Right hindlimb (tissue), 1 donor: ENCODE results near the gene FAM76B.

Experiments
- DNase-seq: peaks from one replicate; pipeline ENCODE4 v3.0.0-alpha.2; 2018

Gene FAM76B

GRCh38 chr11:95728790-95729189, 60.8 kb downstream of the FAM76B start:
- DNase-seq: no peak

DNA sequence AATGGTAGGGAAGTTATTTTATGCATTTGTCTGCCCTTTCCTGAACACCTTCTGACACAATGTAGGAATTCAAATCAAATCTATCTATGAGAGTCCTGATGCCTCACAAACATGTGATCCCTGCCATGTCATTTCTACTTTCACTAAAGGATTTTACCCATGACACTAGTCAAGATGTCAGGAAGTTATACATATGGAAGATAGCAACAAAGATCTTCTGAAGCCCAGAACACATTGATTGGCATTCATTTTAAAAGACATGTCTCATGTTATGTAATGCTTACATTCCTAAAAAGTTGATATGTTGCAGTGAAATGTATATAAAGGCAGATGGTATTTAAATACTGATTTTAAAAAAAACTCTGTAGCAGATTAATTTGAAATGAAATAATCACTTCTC, 61.5 kb downstream of the FAM76B start:
- DNase-seq: no peak

DNA sequence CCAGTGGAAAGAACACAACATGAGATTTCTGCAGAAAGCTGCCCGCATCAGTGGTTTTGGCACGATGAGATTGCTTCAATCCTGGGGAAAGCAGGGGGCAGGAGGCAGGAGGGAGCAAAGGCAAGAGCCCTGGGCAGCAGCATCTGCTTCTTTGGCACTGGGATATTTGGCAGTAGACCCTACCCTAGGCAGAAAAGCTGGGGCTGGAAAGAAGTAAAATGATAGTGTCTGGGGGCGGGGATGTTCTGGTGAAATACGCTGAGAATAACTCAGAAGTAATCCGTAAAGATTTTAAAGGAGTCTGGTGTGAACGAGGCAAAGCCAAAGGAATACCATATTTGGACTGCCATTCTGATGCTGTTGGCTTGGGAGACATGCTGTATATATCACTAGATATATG, 62.0 kb downstream of the FAM76B start:
- DNase-seq: peak; percentile 54

DNA sequence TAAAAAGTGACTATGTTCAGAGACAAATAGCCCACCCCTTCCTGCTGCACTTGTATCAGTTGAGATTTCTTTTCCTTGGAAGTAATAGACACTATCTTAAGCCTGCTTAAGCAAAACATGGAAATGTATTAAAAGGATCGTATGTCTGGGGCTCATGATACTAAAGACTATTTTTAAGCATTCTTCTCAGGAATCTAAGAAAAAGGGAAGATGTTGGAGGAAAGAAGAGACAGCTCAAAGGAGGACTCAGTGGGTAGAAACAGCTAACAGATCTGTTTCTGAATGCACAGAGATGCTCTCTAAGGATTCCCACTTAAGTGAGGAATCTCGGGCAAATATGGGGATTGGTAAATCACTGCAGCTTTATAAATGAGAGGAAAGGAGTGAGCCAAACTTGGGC, 62.5 kb downstream of the FAM76B start:
- DNase-seq: no peak

DNA sequence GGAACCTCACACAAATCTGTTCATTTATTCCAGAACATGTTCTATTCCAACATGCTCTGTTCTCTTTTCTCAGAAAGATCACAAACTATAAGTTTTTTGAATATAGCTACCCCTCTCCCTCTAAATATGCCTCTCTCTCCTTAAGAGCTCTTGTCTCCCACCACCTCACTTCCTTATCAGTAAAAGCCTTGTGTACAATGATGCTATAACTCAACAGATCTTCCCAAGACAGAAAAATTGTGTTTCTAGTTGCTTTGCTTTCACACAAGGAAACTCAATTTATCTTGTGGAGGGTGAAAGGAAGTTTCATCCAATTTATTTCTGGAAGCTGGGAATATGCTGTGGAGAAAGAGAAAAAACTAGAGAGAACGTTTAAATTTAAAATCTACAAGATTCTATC, 64.4 kb downstream of the FAM76B start:
- no peak for DNase-seq

DNA sequence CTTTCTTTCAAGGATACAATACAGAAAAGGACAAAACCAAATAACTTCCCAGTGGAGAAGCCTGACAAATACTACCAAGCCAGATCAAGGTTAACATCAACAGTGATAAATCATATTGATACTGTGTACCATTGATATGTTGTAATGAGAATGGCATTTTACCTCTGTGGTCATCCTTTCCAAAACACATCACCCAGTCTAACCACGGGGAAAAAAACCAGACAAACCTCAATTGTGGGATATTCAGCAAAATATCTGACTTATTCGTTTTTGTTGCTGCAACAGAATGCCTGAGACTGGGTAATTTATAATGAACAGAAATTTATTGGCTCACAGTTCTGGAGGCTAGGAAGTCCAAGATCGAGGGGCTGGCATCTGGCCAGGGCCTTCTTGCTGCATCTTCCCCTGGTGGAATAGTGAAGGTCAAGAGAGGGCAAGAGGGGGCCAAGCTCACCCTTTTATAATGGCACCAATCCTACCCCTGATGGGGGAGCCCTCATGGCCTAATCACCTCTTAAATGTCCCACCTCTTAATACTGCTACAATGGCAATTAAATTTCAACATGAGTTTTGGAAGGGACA, 66.1 kb downstream of the FAM76B start:
- DNase-seq: no peak

DNA sequence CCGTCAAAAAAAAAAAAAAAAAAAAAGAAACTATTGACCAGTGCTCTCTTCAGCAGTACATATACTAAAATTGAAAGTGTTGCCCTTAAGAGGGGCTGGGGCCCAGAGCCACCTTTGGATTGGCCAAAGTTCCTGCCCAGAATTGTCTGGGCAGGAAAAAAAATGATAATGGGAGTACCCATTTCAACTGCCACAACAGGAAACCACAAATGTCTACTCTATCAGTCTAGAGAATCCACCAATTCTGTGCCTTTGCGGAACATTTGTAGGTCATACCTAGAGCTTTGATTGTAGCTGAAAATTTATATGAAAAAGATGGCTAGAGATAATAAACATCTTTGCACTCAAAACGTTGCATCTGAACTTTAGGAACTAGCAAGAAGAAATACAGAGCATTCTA, 69.4 kb downstream of the FAM76B start:
- no peak for DNase-seq
